Measurements from ENCODE around the gene GP1BB. TPM values are rescaled to one million over a fixed set of nuclear protein-coding genes. Genes with fewer than 3 reads are reported as not detected.

GP1BB gene
- total RNA-seq, 1 experiment from 2014 or later = 4.3 TPM

DNA sequence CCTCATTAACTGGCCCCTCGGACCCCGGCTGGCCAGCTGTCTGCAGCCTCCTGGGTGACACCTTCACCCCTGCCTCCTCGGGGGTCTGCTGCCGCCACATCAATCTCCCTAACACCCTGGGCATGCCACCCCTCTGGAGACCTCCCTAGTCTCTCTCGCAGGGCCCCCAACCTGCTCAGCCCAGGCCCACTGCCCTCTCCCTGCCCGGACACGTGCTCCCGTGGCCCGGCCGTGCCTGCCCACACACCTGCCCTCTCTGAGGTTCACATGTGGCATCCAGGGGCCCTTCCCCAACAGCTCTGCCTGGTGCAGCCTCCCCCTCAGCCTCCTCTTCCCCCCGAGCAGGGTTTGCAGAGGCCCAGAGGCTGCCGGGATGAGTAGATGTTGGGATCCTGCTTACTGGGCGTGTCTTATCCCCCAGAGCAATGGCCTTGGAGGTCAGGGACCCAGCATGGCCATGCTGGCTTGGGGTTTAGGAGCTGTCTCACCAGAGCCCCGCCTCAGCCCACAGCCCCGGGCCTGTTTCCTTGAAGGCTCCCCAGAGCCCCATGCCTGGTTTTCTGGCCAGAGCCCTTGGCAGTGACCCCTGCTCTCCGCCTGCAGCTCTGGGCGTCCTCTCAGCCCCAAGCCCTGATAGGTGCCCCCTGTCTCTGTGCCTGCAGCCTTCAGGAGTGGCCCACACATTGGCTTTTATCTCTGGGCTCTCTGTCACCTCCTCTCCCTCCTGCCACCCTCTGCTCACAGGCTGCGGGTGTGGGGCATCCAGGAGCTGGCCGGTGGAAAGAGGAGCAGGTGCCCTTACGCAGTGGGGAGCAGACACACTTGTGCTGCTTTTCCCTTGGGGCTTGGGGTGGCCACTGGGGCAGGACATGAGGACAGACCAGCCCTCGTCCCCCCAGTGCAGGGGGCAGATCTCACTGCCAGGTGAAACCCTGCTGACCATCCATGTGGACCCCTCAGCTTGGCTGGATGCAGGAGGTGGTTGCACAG, 34.7 kb upstream of the GP1BB start:
- CTCF ChIA-PET = interaction anchor here (1.0 to 4.2 kb wide), 5 partner anchors 9 to 68 kb away, joined by 3 to 30 read pairs (median 6); partner anchors contain the start of gene GP1BB
- Mint-ChIP-seq H3K4me3 (no peak overlapping the region), H3K36me3 (no peaks in the 10 kb centered on the region), H3K9me3 (peaks cover 12% of the 10 kb centered on the region), H3K27me3 (ENCODE audit: low read depth) (no peaks in the 10 kb centered on the region), H3K27ac (no peak overlapping the region), H3K4me1 (peaks cover 17% of the 10 kb centered on the region)
- DNase-seq (ENCODE audit: low spot score) (no peak), ATAC-seq (no peak)
- TF ChIP-seq CREM (CRISPR knock-in tag; IDR thresholded peaks at IDR 0.05) (no peak), NR3C1 (CRISPR knock-in tag; conservative IDR thresholded peaks at IDR 0.05; ENCODE audit: low read depth) (no peak), FOXJ3 (CRISPR knock-in tag; IDR thresholded peaks at IDR 0.05; ENCODE audit: borderline replicate concordance) (no peak), MXD4 (CRISPR knock-in tag; IDR thresholded peaks at IDR 0.05; ENCODE audit: borderline replicate concordance) (no peak), ETV6 (CRISPR knock-in tag; IDR thresholded peaks at IDR 0.05) (no peak), JUN (CRISPR knock-in tag; IDR thresholded peaks at IDR 0.05) (no peak), PRRX2 (CRISPR knock-in tag; IDR thresholded peaks at IDR 0.05) (no peak), ATF1 (CRISPR knock-in tag; IDR thresholded peaks at IDR 0.05) (no peak), GTF2I (CRISPR knock-in tag; conservative IDR thresholded peaks at IDR 0.05) (no peak), IRF2 (CRISPR knock-in tag; IDR thresholded peaks at IDR 0.05; ENCODE audit: borderline replicate concordance, low read depth) (no peak), JAZF1 (CRISPR knock-in tag; IDR thresholded peaks at IDR 0.05) (no peak)
- TF ChIP-seq, protein P1, sequence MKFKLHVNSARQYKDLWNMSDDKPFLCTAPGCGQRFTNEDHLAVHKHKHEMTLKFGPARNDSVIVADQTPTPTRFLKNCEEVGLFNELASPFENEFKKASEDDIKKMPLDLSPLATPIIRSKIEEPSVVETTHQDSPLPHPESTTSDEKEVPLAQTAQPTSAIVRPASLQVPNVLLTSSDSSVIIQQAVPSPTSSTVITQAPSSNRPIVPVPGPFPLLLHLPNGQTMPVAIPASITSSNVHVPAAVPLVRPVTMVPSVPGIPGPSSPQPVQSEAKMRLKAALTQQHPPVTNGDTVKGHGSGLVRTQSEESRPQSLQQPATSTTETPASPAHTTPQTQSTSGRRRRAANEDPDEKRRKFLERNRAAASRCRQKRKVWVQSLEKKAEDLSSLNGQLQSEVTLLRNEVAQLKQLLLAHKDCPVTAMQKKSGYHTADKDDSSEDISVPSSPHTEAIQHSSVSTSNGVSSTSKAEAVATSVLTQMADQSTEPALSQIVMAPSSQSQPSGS (CRISPR knock-in tag; IDR thresholded peaks at IDR 0.05; ENCODE audit: borderline replicate concordance, low read depth) = no peak
- TF ChIP-seq, protein P2, sequence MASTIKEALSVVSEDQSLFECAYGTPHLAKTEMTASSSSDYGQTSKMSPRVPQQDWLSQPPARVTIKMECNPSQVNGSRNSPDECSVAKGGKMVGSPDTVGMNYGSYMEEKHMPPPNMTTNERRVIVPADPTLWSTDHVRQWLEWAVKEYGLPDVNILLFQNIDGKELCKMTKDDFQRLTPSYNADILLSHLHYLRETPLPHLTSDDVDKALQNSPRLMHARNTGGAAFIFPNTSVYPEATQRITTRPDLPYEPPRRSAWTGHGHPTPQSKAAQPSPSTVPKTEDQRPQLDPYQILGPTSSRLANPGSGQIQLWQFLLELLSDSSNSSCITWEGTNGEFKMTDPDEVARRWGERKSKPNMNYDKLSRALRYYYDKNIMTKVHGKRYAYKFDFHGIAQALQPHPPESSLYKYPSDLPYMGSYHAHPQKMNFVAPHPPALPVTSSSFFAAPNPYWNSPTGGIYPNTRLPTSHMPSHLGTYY (CRISPR knock-in tag; IDR thresholded peaks at IDR 0.05) = no peak
- TF ChIP-seq, protein P3, sequence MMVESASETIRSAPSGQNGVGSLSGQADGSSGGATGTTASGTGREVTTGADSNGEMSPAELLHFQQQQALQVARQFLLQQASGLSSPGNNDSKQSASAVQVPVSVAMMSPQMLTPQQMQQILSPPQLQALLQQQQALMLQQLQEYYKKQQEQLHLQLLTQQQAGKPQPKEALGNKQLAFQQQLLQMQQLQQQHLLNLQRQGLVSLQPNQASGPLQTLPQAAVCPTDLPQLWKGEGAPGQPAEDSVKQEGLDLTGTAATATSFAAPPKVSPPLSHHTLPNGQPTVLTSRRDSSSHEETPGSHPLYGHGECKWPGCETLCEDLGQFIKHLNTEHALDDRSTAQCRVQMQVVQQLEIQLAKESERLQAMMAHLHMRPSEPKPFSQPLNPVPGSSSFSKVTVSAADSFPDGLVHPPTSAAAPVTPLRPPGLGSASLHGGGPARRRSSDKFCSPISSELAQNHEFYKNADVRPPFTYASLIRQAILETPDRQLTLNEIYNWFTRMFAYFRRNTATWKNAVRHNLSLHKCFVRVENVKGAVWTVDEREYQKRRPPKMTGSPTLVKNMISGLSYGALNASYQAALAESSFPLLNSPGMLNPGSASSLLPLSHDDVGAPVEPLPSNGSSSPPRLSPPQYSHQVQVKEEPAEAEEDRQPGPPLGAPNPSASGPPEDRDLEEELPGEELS (CRISPR knock-in tag; IDR thresholded peaks at IDR 0.05) = no peak
- TF ChIP-seq, protein P4, sequence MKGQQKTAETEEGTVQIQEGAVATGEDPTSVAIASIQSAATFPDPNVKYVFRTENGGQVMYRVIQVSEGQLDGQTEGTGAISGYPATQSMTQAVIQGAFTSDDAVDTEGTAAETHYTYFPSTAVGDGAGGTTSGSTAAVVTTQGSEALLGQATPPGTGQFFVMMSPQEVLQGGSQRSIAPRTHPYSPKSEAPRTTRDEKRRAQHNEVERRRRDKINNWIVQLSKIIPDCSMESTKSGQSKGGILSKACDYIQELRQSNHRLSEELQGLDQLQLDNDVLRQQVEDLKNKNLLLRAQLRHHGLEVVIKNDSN (CRISPR knock-in tag; IDR thresholded peaks at IDR 0.05) = no peak
- TF ChIP-seq, protein P5, sequence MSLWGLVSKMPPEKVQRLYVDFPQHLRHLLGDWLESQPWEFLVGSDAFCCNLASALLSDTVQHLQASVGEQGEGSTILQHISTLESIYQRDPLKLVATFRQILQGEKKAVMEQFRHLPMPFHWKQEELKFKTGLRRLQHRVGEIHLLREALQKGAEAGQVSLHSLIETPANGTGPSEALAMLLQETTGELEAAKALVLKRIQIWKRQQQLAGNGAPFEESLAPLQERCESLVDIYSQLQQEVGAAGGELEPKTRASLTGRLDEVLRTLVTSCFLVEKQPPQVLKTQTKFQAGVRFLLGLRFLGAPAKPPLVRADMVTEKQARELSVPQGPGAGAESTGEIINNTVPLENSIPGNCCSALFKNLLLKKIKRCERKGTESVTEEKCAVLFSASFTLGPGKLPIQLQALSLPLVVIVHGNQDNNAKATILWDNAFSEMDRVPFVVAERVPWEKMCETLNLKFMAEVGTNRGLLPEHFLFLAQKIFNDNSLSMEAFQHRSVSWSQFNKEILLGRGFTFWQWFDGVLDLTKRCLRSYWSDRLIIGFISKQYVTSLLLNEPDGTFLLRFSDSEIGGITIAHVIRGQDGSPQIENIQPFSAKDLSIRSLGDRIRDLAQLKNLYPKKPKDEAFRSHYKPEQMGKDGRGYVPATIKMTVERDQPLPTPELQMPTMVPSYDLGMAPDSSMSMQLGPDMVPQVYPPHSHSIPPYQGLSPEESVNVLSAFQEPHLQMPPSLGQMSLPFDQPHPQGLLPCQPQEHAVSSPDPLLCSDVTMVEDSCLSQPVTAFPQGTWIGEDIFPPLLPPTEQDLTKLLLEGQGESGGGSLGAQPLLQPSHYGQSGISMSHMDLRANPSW (CRISPR knock-in tag; conservative IDR thresholded peaks at IDR 0.05; ENCODE audit: low read depth) = no peak
- TF ChIP-seq, protein P6, sequence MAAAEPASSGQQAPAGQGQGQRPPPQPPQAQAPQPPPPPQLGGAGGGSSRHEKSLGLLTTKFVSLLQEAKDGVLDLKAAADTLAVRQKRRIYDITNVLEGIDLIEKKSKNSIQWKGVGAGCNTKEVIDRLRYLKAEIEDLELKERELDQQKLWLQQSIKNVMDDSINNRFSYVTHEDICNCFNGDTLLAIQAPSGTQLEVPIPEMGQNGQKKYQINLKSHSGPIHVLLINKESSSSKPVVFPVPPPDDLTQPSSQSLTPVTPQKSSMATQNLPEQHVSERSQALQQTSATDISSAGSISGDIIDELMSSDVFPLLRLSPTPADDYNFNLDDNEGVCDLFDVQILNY (CRISPR knock-in tag; IDR thresholded peaks at IDR 0.05) = no peak
- TF ChIP-seq, protein P7, sequence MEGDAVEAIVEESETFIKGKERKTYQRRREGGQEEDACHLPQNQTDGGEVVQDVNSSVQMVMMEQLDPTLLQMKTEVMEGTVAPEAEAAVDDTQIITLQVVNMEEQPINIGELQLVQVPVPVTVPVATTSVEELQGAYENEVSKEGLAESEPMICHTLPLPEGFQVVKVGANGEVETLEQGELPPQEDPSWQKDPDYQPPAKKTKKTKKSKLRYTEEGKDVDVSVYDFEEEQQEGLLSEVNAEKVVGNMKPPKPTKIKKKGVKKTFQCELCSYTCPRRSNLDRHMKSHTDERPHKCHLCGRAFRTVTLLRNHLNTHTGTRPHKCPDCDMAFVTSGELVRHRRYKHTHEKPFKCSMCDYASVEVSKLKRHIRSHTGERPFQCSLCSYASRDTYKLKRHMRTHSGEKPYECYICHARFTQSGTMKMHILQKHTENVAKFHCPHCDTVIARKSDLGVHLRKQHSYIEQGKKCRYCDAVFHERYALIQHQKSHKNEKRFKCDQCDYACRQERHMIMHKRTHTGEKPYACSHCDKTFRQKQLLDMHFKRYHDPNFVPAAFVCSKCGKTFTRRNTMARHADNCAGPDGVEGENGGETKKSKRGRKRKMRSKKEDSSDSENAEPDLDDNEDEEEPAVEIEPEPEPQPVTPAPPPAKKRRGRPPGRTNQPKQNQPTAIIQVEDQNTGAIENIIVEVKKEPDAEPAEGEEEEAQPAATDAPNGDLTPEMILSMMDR (IDR thresholded peaks at IDR 0.05) = no peak
- POLR2A ChIA-PET = no interaction called here

Measured in WTC11 (cell line).